HEK293 (cell line): ENCODE data around the gene WDFY2.

Source experiments
- CTCF ChIA-PET: fragments of 350-600 bp; formaldehyde crosslinking; extraction: SDS; loops from one replicate; lab custom pipeline; 2021; ENCODE audit warnings: antibody characterized with exemption; lab: Yijun Ruan, JAX
- POLR2A ChIA-PET: fragments of 300-600 bp; formaldehyde crosslinking; extraction: SDS; loops from one replicate; lab custom pipeline; 2020; ENCODE audit warnings: antibody characterized with exemption, inconsistent platforms; lab: Yijun Ruan, JAX
- H3K27ac ChIP-seq: fragments of 200-500 bp; sonication (Bioruptor generic); 2 replicates; pipeline ENCODE4 v1.5.1; 2014; ENCODE audit warnings: low read depth, low read length, control low read depth, inconsistent platforms; ENCODE audit errors: extremely low read depth
- H3K36me3 ChIP-seq, 2 experiments: fragments of 200-500 bp in 1 of 2; sonication (Bioruptor generic) in 1 of 2; 1 replicate in 1 of 2; 2 replicates in 1 of 2; pipeline ENCODE4 v1.5.1; 2014 to 2017; ENCODE audit warnings: inconsistent platforms in 2 of 2, low read length in 2 of 2; ENCODE audit not compliant: control insufficient read depth in 2 of 2, insufficient read depth in 1 of 2
- H3K4me1 ChIP-seq: fragments of 200-500 bp; sonication (Bioruptor generic); 2 replicates; pipeline ENCODE4 v1.5.1; 2014; ENCODE audit warnings: mild to moderate bottlenecking, low read length, inconsistent platforms; ENCODE audit not compliant: control insufficient read depth, insufficient read depth
- H3K4me3 ChIP-seq: 2 replicates; pipeline ENCODE4 v1.5.1; 2011; ENCODE audit warnings: low read depth, mild to moderate bottlenecking, control low read depth, low read length, moderate library complexity
- H3K9me3 ChIP-seq: fragments of 200-500 bp; sonication (Bioruptor generic); 2 replicates; pipeline ENCODE4 v1.5.1; 2014; ENCODE audit warnings: low read depth, low read length, inconsistent platforms; ENCODE audit not compliant: control insufficient read depth, insufficient read depth
- FEZF1 ChIP-seq: fragments of 450-650 bp; formaldehyde crosslinking; IDR thresholded peaks from 2 replicates; pipeline ENCODE4 v1.5.1; 2016; ENCODE audit warnings: missing biosample characterization, missing genetic modification characterization
- GLIS1 ChIP-seq: fragments of 450-650 bp; formaldehyde crosslinking; IDR thresholded peaks from 2 replicates; pipeline ENCODE4 v1.5.1; 2016; ENCODE audit warnings: missing biosample characterization, missing genetic modification characterization
- INSM2 ChIP-seq: fragments of 450-650 bp; formaldehyde crosslinking; IDR thresholded peaks from 2 replicates; pipeline ENCODE4 v1.5.1; 2016; ENCODE audit warnings: missing biosample characterization, missing genetic modification characterization
- KLF16 ChIP-seq: fragments of 450-650 bp; formaldehyde crosslinking; IDR thresholded peaks from 2 replicates; pipeline ENCODE4 v1.5.1; 2017; ENCODE audit warnings: missing biosample characterization, missing genetic modification characterization
- OSR2 ChIP-seq: fragments of 450-650 bp; formaldehyde crosslinking; IDR thresholded peaks from 2 replicates; pipeline ENCODE4 v1.5.1; 2016; ENCODE audit warnings: missing biosample characterization, missing genetic modification characterization
- SP3 ChIP-seq: fragments of 450-650 bp; formaldehyde crosslinking; IDR thresholded peaks from 2 replicates; pipeline ENCODE4 v1.5.1; 2016; ENCODE audit warnings: missing biosample characterization, missing genetic modification characterization
- SP7 ChIP-seq: fragments of 450-650 bp; formaldehyde crosslinking; IDR thresholded peaks from 2 replicates; pipeline ENCODE4 v1.5.1; 2016; ENCODE audit warnings: missing biosample characterization, missing genetic modification characterization
- ZBTB20 ChIP-seq: fragments of 450-650 bp; formaldehyde crosslinking; IDR thresholded peaks from 2 replicates; pipeline ENCODE4 v1.5.1; 2016; ENCODE audit warnings: missing biosample characterization, missing genetic modification characterization
- ZNF174 ChIP-seq: fragments of 450-650 bp; formaldehyde crosslinking; IDR thresholded peaks from 2 replicates; pipeline ENCODE4 v1.5.0; 2017; ENCODE audit warnings: missing biosample characterization, mild to moderate bottlenecking, missing genetic modification characterization
- ZNF24 ChIP-seq: fragments of 450-650 bp; formaldehyde crosslinking; IDR thresholded peaks from 2 replicates; pipeline ENCODE4 v1.5.1; 2016; ENCODE audit warnings: missing biosample characterization, missing genetic modification characterization
- ZNF335 ChIP-seq: fragments of 450-650 bp; formaldehyde crosslinking; conservative IDR thresholded peaks from 2 replicates; pipeline ENCODE4 v1.5.1; 2016; ENCODE audit warnings: missing biosample characterization, missing genetic modification characterization
- ZNF341 ChIP-seq: fragments of 450-650 bp; formaldehyde crosslinking; IDR thresholded peaks from 2 replicates; pipeline ENCODE4; 2016; ENCODE audit warnings: low read depth, missing biosample characterization, missing genetic modification characterization
- ZNF366 ChIP-seq: fragments of 450-650 bp; formaldehyde crosslinking; conservative IDR thresholded peaks from 2 replicates; pipeline ENCODE4 v1.5.1; 2016; ENCODE audit warnings: missing biosample characterization, missing genetic modification characterization
- ZNF558 ChIP-seq: fragments of 450-650 bp; formaldehyde crosslinking; IDR thresholded peaks from 2 replicates; pipeline ENCODE4 v1.5.1; 2016; ENCODE audit warnings: missing biosample characterization, missing genetic modification characterization
- ZNF560 ChIP-seq: fragments of 450-650 bp; formaldehyde crosslinking; IDR thresholded peaks from 2 replicates; pipeline ENCODE4 v1.5.1; 2017; ENCODE audit warnings: missing biosample characterization, missing genetic modification characterization, borderline replicate concordance
- ZNF571 ChIP-seq: fragments of 450-650 bp; formaldehyde crosslinking; IDR thresholded peaks from 2 replicates; pipeline ENCODE4 v1.5.0; 2017; ENCODE audit warnings: missing biosample characterization, missing genetic modification characterization
- ZNF580 ChIP-seq: fragments of 450-650 bp; formaldehyde crosslinking; IDR thresholded peaks from 2 replicates; pipeline ENCODE4 v1.5.1; 2016; ENCODE audit warnings: missing biosample characterization, missing genetic modification characterization
- ZNF596 ChIP-seq: fragments of 450-650 bp; IDR thresholded peaks from 2 replicates; pipeline ENCODE4 v1.5.0; 2018; ENCODE audit warnings: missing biosample characterization, mild to moderate bottlenecking, missing genetic modification characterization, moderate library complexity
- ZNF623 ChIP-seq: fragments of 450-650 bp; formaldehyde crosslinking; IDR thresholded peaks from 2 replicates; pipeline ENCODE4 v1.5.1; 2016; ENCODE audit warnings: missing biosample characterization, missing genetic modification characterization
- ZNF658 ChIP-seq: fragments of 450-650 bp; formaldehyde crosslinking; IDR thresholded peaks from 2 replicates; pipeline ENCODE4; 2016; ENCODE audit warnings: missing biosample characterization, missing genetic modification characterization
- ZNF701 ChIP-seq: fragments of 450-650 bp; formaldehyde crosslinking; IDR thresholded peaks from 2 replicates; pipeline ENCODE4 v1.5.1; 2016; ENCODE audit warnings: missing biosample characterization, missing genetic modification characterization
- ZNF776 ChIP-seq: fragments of 450-650 bp; formaldehyde crosslinking; IDR thresholded peaks from 2 replicates; pipeline ENCODE4 v1.5.0; 2017; ENCODE audit warnings: missing biosample characterization, missing genetic modification characterization, borderline replicate concordance
- ZNF843 ChIP-seq: fragments of 450-650 bp; formaldehyde crosslinking; IDR thresholded peaks from 2 replicates; pipeline ENCODE4 v1.5.1; 2016; ENCODE audit warnings: missing biosample characterization, missing genetic modification characterization
- ZSCAN16 ChIP-seq: fragments of 450-650 bp; formaldehyde crosslinking; IDR thresholded peaks from 2 replicates; pipeline ENCODE4 v1.5.1; 2016; ENCODE audit warnings: missing biosample characterization, missing genetic modification characterization
- TF ChIP-seq, protein P1 (sequence below): fragments of 450-650 bp; formaldehyde crosslinking; IDR thresholded peaks from 2 replicates; pipeline ENCODE4 v1.5.1; 2016; ENCODE audit warnings: missing biosample characterization, missing genetic modification characterization, borderline replicate concordance
- TF ChIP-seq, protein P2 (sequence below): fragments of 450-650 bp; formaldehyde crosslinking; IDR thresholded peaks from 2 replicates; pipeline ENCODE4 v1.5.1; 2016; ENCODE audit warnings: missing biosample characterization, missing genetic modification characterization, borderline replicate concordance
- TF ChIP-seq, protein P3 (sequence below): fragments of 450-650 bp; formaldehyde crosslinking; IDR thresholded peaks from 2 replicates; pipeline ENCODE4 v1.5.1; 2016; ENCODE audit warnings: missing biosample characterization, missing genetic modification characterization

The WDFY2 gene

GRCh38 chr13:51636349-51636890, 52.2 kb downstream of the WDFY2 start:
- no peaks in the 10 kb centered on the region for H3K36me3 ChIP-seq
- peak overlapping the region; percentile 27 for H3K27ac ChIP-seq
- CTCF ChIA-PET, result interaction anchor here (0.7 kb wide), 1 partner anchor 506 kb away, joined by 4 read pairs; no protein-coding TSS in a partner anchor
- H3K9me3 ChIP-seq, result no peaks in the 10 kb centered on the region
- H3K4me3 ChIP-seq, result no peak overlapping the region
- peaks cover 28% of the 10 kb centered on the region for H3K4me1 ChIP-seq
- POLR2A ChIA-PET, result no interaction called here
- TF ChIP-seq ZNF174 (tag by site-specific recombination), result no peak
- TF ChIP-seq, protein P1, sequence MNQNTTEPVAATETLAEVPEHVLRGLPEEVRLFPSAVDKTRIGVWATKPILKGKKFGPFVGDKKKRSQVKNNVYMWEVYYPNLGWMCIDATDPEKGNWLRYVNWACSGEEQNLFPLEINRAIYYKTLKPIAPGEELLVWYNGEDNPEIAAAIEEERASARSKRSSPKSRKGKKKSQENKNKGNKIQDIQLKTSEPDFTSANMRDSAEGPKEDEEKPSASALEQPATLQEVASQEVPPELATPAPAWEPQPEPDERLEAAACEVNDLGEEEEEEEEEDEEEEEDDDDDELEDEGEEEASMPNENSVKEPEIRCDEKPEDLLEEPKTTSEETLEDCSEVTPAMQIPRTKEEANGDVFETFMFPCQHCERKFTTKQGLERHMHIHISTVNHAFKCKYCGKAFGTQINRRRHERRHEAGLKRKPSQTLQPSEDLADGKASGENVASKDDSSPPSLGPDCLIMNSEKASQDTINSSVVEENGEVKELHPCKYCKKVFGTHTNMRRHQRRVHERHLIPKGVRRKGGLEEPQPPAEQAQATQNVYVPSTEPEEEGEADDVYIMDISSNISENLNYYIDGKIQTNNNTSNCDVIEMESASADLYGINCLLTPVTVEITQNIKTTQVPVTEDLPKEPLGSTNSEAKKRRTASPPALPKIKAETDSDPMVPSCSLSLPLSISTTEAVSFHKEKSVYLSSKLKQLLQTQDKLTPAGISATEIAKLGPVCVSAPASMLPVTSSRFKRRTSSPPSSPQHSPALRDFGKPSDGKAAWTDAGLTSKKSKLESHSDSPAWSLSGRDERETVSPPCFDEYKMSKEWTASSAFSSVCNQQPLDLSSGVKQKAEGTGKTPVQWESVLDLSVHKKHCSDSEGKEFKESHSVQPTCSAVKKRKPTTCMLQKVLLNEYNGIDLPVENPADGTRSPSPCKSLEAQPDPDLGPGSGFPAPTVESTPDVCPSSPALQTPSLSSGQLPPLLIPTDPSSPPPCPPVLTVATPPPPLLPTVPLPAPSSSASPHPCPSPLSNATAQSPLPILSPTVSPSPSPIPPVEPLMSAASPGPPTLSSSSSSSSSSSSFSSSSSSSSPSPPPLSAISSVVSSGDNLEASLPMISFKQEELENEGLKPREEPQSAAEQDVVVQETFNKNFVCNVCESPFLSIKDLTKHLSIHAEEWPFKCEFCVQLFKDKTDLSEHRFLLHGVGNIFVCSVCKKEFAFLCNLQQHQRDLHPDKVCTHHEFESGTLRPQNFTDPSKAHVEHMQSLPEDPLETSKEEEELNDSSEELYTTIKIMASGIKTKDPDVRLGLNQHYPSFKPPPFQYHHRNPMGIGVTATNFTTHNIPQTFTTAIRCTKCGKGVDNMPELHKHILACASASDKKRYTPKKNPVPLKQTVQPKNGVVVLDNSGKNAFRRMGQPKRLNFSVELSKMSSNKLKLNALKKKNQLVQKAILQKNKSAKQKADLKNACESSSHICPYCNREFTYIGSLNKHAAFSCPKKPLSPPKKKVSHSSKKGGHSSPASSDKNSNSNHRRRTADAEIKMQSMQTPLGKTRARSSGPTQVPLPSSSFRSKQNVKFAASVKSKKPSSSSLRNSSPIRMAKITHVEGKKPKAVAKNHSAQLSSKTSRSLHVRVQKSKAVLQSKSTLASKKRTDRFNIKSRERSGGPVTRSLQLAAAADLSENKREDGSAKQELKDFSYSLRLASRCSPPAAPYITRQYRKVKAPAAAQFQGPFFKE (tag by site-specific recombination), result no peak
- 0 out of 2 replicates have a peak, but pooled peaks have one; percentile 25 for TF ChIP-seq ZNF341 (tag by site-specific recombination)
- no peak for TF ChIP-seq SP3 (tag by site-specific recombination)
- TF ChIP-seq ZNF658 (tag by site-specific recombination), result no peak
- no peak for TF ChIP-seq ZNF580 (tag by site-specific recombination)
- TF ChIP-seq ZNF776 (tag by site-specific recombination), result no peak
- peak; percentile 59; the same call in 1 of the 2 replicates for TF ChIP-seq ZBTB20 (tag by site-specific recombination)
- TF ChIP-seq FEZF1 (tag by site-specific recombination), result peak; percentile 74
- no peak for TF ChIP-seq ZNF623 (tag by site-specific recombination)
- no peak for TF ChIP-seq SP7 (tag by site-specific recombination)
- no peak for TF ChIP-seq ZNF366 (tag by site-specific recombination)
- TF ChIP-seq ZSCAN16, result no peak
- TF ChIP-seq INSM2 (tag by site-specific recombination), result 0 out of 2 replicates have a peak, but pooled peaks have one; percentile 9
- TF ChIP-seq ZNF701, result no peak
- TF ChIP-seq KLF16, result no peak
- peak; percentile 77 for TF ChIP-seq ZNF843 (tag by site-specific recombination)
- TF ChIP-seq ZNF571 (tag by site-specific recombination), result no peak
- peak; percentile 43; the same call in 1 of the 2 replicates for TF ChIP-seq OSR2
- TF ChIP-seq, protein P2, sequence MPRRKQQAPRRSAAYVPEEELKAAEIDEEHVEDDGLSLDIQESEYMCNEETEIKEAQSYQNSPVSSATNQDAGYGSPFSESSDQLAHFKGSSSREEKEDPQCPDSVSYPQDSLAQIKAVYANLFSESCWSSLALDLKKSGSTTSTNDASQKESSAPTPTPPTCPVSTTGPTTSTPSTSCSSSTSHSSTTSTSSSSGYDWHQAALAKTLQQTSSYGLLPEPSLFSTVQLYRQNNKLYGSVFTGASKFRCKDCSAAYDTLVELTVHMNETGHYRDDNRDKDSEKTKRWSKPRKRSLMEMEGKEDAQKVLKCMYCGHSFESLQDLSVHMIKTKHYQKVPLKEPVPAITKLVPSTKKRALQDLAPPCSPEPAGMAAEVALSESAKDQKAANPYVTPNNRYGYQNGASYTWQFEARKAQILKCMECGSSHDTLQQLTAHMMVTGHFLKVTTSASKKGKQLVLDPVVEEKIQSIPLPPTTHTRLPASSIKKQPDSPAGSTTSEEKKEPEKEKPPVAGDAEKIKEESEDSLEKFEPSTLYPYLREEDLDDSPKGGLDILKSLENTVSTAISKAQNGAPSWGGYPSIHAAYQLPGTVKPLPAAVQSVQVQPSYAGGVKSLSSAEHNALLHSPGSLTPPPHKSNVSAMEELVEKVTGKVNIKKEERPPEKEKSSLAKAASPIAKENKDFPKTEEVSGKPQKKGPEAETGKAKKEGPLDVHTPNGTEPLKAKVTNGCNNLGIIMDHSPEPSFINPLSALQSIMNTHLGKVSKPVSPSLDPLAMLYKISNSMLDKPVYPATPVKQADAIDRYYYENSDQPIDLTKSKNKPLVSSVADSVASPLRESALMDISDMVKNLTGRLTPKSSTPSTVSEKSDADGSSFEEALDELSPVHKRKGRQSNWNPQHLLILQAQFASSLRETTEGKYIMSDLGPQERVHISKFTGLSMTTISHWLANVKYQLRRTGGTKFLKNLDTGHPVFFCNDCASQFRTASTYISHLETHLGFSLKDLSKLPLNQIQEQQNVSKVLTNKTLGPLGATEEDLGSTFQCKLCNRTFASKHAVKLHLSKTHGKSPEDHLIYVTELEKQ, result peak; percentile 9; the same call in 1 of the 2 replicates
- TF ChIP-seq ZNF558, result no peak
- TF ChIP-seq ZNF335, result 0 out of 2 replicates have a peak, but pooled peaks have one; percentile 35
- TF ChIP-seq ZNF24 (tag by site-specific recombination), result no peak
- TF ChIP-seq ZNF596 (tag by site-specific recombination), result 0 out of 2 replicates have a peak, but pooled peaks have one; percentile 13
- TF ChIP-seq GLIS1 (tag by site-specific recombination), result 0 out of 2 replicates have a peak, but pooled peaks have one; percentile 37
- TF ChIP-seq ZNF560 (tag by site-specific recombination), result no peak
- TF ChIP-seq, protein P3, sequence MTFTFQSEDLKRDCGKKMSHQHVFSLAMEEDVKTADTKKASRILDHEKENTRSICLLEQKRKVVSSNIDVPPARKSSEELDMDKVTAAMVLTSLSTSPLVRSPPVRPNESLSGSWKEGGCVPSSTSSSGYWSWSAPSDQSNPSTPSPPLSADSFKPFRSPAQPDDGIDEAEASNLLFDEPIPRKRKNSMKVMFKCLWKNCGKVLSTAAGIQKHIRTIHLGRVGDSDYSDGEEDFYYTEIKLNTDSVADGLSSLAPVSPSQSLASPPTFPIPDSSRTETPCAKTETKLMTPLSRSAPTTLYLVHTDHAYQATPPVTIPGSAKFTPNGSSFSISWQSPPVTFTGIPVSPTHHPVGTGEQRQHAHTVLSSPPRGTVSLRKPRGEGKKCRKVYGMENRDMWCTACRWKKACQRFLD (tag by site-specific recombination), result no peak
